Mucosa of gallbladder (tissue), 1 donor: ENCODE measurements around the gene CFAP61. TPM values are rescaled to one million over a fixed set of nuclear protein-coding genes. Genes with fewer than 3 reads are reported as not detected.

Source experiments
- DNase-seq: peaks from one replicate; pipeline ENCODE4 v3.0.0-alpha.2; 2020; ENCODE audit warnings: low spot score
- total RNA-seq: library from RNA; stranded (reverse); gene quantifications from one replicate; pipeline ENCODE4 v1.2.1, GENCODE V29; 2021
- donor health status: DM: no; HTN: no; CAD: no.

CFAP61 gene
- total RNA-seq, 1 donor from 2014 or later: 0.78 TPM

DNA sequence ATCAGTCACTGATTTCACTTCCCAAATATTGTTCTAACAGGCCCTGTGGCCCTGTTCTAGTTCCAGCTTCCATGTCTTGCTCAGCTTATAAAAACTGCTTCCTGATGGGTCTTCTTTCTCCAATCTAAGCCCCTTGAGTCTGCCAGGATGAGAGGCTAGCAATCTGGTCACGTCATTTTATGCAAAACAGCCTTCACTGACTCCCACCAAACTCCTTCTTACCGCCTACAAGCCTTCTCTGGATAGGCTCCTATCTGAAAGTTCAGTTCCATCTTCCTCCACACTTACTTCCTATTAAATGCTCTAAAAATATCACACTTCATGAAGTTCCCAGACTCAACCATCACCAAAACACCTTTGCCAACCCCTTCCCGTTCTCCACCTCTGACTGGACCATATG lies 15.6 kb upstream of the CFAP61 start:
- no peak for DNase-seq

DNA sequence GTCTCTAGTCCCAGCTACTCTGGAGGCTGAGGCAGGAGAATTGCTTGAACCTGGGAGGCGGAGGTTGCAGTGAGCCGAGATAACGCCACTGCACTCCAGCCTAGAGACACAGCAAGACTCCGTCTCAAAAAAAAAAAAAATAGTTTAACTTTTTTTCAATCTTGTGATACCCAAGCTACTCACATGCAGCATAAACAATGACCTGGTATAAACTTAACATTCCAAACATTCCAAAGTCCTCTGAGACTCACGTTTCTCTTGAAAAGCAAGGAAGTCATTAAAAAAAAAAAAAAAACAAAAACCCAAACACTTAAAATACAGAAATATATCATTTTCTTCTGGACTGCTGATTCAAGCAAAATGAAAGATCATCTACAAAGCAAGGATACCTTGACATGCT lies 14.4 kb upstream of the CFAP61 start:
- no peak for DNase-seq

DNA sequence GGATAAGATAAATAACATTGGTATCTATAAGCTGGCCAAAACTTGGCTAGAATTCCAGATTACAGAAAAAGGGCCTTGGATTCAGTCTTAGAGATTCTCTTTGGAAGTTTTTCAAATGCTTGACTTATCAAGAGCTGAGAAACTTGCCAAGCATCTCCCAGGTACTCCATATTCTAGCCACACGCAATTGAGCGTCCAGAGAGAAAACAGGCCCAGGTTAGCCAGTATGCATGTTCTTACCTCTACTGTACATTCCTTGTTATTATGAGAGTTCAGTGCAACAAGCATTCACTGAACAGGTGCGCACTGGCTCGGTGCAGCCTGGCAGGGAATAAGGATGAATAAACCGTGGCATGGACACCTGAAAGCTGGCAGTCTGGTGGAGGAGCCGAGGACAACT lies 13.7 kb upstream of the CFAP61 start:
- DNase-seq: no peak

DNA sequence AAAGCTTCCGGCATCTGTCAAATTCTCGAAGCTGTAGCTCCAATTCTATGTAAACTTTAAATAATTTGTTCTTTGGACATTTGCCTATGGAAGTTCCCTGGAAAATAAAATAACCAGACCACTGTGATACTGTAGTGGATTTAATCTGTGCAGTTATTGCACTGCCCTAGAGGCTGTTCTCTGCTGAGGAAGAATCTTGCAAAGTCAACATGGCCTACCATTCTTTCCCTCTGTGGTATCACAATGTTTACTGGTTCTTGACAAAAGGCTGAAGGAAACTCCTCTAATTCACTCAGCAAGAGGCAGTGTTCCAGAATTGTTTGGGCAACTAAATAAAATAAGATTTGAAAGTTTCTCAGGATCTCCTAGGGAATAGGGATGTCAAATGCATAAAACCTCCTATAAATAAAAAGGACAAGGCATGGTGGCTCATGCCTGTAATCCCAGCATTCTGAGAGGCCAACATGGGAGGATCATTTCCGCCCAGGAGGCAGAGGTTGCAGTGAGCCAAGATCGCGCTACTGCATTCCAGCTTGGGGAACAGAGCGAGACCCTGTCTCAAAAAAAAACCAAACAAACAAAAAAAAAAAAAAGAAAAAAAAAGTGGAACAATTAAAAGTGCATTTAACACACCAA lies 12.5 kb upstream of the CFAP61 start:
- DNase-seq: no peak

DNA sequence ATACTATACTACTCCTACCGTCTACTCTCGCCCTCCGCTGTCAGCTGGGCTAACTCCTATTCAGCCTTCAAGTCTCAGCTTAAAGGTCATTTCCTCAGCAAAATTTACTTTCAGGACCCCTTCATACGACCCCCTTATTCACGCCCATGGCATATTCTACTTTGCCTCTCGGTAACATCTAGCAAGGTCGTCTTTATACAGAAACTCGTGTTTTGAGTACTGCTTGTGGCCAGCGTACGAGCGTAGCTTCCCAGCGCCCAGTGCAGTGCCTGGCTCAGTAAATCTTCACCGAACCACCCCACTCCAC lies 612 bp upstream of the CFAP61 start:
- DNase-seq: no peak

DNA sequence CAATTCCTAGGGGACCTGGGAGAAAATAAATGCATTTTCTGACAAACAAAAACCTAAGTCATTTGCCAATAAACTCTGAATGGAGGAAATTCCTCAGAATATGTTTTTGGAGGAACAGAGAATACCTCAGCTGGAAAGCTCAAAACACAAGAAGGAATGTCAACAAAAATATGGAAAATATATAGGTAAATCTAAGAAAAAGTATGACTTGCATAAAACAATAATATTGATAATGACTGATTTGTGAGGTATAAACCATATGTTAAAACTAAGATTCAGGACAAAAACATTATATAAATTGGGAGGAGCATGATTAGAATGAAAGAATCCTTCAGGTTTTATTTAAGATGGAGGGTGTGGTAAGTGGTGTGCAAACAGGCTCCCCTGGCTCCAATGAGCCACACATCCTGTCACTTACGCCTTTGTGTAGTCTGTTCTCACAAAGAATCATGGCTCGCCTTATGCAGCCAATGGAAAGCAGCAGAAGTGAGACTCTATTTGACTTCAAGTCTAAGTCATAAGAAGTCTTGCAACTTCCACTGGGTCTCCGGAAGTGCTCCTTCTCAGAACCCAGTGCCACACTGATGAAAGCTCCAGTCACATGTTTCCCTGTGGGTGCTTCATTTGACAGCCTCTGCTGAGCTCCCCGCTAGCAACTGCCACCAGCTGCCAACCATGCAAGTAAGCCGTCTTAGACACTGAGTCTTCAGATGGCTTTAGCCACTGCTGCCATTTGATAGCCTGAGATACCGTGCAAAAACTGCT lies 8.1 kb downstream of the CFAP61 start:
- no peak for DNase-seq

DNA sequence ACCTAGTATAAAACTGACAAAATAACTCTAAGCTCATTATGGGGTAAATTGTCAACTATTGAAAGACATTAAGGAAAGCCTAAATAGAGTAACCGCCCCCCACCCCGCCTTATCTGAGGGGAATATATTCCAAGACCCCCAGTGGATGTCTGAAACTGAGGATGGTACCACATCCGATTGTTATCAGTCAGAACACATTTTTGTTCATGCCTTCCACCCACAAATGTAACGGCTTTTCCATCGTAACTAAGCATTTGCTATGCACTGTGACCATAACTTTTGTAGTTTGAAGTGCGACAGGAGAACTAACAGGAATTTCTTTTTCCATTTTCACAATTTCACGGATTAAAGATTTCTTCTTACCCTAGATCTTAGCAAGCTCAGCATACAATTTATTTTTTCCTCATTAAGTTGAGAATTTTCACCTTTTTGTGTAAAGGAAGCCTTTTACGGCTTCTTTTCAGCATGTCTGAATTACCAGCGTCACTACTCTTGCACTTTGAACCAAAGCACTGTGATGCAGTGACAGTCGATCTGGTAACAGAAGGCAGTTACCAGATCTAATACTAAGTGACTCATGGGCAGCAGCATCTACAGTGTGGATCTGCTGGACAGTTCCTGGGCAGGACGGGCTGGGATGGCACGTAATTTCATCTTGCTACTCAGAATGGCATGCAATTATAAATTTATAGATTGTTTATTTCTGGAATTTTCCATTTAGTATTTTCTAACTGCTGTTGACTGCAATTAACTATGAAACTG lies 11.8 kb downstream of the CFAP61 start:
- DNase-seq: no peak

DNA sequence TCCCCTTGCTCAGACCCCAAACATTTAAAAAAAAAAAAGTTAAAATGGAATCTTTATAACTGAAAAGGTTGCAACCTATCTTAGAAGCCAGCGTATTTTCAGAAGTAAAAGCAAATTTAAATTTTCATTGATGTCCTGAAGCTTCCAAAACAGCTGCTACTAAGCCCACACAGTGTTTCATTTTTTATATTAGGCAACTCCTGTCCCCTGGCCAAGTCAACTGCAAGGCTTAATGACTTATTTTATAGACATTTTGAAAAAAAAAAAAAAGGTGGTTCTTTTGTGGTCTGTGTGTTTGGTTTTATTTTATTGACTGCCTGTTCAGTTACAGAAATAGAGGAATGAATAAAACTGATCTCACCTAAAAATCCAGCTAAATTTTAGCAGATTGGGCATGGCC lies 13.0 kb downstream of the CFAP61 start:
- no peak for DNase-seq

DNA sequence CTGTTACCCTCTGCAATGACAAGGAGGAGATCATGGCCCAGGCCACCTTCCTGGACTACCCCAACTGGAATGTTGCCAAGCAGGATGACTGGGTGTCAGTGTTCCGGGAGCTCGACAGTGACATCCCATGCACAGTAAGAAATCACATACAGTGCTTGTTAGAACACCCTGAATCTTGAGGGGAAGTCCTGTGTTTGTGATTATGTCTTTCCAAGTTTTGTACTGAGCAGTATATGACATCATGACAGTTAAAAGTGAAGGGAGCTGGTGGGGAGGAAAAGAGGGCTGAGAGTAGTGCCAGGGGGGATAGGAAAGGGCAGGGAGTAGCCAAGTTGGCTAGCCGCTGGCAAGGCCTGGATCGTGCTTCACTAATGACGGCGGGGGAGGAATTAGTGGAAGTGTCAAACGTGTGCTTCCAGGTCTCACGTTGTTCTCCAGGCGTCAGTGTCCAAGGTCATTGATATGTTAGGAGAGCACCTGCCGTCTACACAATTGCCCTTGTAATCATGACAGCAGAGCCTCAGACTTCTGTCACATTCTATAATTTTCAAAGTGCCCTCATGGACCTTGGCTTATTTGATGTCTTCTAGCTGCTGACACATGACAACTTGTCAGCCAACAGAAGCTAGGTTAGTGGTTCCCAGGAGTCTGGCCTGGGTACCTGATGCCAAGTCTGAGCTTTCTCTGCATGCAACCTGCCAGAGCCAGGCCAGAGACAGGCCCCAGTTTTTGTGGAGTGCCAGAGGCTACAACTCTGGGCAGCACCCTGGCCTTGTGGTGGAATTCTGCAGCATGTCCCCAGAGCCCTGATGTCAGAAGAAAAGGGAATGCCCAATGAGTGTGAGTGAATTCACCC lies 18.8 kb downstream of the CFAP61 start:
- DNase-seq: no peak

DNA sequence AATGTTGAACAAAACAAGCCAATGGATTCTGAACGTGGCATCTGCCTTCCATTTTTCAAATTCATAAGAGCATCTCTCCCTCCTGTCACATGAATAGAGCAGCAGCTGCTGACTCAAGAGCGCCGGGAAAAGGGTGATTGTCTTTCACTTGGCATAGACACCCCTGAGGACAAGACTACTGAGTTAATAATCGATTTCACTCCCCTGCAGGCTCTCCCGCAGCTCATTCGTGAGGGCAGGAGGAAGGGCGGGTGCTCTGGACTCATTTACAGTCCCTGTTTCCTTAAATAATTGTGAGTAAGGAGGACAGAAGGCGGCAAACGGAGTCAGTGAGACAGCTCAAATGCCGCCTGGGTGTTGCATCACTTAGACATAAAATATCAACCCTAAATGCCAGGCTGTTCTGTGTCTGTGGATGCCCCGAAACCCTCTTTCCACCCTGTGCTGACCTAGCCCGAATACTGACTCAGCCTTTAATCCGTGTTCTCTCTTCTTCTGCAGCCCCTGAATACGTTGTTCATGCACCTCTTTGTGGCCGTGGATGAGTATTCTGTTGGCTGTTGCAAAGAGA lies 21.6 kb downstream of the CFAP61 start:
- peak; percentile 38 for DNase-seq

DNA sequence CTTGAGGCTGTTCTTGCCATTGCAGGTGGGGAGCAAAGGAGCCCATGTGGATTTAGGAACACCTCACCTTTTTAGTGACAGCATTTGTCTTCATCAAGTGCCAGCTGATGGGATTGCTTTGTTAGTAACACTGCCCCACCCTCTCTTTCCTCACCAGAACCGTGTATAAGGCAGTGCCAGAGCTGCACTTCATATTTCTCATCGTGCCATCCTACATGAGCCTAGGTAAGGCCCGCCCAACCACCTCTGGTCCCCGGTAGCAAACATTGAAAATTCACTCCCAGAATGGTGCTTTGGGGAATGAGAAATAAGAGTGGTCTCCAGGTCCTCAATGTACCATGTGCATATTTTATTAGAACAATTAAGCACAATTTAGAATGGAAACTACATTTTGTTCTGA lies 22.7 kb downstream of the CFAP61 start:
- no peak for DNase-seq

DNA sequence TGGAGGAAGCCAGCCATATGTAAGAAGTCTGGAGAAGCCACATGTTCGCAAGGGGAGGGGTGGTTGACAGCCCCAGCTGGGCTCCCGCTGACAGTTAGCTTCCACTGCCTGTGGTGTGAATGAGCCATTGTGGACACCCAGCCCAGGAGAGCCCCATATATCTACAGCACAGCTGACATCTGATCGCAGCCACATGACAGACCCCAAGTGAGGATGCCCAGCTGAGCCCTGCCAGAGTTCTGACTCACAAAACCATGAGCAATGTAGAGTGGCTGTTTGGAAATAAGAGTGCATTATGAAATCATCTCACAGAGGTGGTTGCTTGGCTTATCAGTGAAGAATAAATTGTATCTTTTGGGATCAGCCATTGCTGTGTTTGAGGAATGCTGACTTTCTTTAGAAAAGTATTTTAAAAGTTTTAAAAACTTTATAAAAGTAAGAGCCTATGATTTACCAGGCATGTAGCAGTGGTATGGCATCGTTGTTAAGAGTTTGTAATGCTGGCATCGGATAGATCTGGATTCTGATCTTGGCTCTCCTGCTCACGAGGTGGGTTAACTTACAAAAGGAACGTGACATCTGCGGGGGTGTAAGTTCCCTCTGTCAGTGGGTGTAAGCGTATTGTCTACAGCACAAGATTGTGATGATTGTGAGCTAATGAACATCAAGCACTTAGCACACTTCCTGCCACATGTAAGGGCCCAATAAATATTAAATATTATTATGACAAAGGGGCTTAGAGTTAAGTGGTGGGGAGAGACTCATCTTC lies 24.1 kb downstream of the CFAP61 start:
- DNase-seq: no peak

DNA sequence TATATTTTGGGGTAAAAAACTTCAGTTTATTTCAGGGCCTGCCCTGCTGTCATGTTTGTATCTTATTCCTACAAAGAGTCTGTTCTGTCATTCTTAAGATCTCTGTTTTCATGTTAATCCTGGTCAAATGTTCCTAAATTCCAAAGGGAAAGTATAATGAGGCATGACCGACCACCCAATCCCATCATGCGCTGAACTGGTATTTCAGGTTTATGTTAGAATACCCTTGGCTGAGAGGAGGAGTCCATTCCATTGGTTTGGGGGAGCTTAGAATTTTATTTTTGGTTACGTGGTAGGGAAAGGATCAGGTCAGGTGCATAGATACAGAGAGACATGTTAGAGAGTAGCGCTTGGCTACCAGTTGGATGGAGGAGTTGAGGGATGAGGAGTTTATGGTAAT lies 25.7 kb downstream of the CFAP61 start:
- no peak for DNase-seq

DNA sequence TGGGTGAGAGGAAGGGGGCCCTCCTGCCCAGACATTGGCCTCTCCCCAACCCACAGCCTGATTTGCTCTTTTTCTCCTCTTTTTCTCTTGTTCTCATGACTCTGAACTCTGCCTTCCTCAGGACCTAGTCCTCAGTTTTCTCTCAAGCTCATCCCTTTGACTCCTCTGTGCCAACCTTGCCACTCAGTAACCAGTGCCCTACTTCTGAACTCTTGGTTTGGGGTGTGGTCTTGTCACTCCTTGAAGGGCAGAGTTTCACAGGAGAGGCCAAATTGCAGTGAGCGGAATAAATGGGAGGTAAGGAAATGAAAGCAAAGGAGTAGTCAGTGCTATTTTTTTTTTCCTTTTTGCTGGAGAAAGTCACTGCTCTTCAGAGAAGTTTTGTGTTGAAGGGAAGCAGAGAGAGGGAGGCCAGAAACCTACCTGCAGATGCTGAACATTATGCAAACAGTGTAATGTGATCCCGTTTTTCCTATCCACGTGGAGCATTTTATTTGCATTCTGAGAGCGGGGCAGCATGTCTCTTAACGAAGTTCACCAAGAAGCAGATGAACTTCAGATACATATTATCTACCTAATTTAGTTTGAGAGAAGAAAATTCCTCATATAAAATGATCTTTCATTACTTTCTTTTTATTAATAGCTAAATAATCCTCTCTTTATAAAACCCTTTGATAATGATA lies 26.9 kb downstream of the CFAP61 start:
- peak; percentile 40 for DNase-seq

DNA sequence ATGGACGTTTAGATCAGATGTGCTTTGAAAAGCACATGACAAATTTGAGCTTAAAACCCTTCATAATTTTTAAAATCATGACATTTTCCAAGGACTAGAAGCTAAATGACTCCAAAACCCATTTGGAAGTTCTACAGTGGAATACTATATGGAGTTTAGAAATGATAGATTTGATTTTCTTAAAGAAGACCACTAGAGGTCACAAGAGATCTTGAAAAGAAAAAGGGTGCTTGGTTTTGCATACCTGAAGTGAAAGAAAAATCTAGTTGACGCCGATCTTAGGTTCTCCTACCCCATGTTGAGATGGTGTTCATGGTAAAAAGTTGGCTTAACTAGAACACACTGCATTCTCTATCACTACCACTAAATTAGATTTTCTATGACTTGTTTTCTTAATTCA lies 31.5 kb downstream of the CFAP61 start:
- DNase-seq: no peak

DNA sequence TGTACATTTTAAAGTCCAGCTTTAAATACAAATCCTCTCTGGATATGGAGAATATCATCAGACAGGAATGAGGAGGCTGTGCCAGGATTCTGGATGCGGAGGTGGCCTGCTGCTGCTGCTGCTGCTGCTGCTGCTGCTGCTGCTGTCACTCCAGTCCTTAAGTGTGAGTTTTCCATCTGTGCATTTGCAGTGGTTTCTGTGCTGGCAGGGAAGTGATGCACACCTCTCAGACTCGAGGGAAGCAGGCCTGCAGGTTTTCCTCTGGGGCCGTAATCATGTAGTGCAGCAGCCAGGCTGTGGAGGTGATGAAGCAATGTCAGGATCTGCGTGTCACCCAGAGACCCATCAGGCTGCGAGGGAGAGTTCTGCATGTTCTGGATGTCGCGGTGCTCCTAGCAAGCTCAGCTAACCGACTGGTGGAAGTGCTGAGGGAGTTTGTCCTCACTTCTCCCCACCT lies 32.0 kb downstream of the CFAP61 start:
- no peak for DNase-seq

DNA sequence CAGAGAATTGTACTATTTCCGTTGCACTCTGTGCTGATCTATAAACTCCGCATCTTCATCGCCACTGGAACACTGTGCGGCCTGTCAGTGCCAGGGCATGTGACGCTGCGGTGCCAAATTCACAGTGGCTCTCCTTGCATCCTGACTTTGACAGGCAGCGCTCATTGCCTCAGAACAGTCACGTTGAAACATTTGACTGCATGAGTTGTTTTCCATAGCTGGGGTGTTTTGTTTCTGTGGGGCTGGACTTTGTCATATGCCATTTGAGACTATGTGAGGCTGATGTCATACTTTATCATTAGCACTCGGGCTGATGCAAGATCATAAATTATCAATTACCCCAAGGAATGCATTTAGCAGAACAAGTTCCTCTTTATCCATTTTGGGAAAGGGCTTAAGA lies 32.7 kb downstream of the CFAP61 start:
- DNase-seq: no peak

DNA sequence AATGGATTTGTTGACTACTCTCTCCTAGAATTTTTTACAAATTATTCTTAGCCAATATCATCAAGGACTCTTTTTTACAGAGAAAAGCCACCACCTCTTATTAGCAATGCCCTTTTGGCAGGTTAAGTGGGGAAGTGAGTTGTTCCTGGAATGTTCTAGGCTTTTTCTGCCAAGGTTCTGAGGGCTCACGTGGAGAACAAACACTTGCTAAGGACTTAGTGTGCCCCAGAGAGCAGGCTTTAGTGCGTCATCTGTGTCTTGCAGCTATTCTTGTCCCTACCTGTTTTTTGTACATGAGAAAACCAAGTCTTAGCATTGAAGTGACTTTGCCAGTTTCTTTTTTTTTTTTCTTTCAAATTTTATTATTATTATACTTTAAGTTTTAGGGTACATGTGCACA lies 33.5 kb downstream of the CFAP61 start:
- DNase-seq: no peak

DNA sequence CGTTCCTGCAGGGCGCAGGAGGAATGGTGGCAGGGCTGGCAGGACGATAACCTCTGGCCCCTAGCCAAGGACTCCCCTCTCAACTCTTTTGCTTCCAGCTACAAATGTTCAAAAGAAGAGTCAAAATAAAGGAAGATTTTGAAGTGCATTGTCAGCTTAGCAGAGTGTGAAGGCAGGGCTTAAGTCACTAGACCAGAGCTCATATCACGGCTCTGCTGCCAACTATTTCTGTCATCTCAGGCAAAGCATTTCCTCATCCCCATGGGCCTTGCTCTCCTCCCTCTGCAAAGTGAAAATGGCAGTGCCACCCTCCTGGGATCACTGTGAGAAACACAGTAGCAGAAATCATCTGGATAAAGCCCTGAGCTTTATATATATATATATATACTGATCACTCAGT lies 36.7 kb downstream of the CFAP61 start:
- no peak for DNase-seq

DNA sequence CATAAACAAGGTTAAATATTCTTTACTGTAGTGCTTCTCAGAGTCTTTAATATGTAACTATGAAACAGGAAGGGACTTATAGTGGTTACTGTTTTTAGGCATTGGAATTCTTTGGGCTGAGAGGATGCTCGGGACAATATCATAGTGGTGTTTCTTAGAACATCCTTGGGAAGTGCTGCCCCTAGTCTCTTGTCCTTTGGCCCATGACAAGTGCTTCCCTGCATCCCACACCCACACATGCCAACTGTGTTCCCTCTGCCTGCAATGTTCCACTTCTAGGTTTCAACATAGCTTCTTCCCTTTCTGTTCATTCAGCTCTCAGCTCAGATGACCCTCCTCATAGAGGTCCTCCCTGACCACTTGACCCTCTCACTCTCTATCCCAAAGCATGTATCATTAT lies 37.6 kb downstream of the CFAP61 start:
- DNase-seq: no peak
